ENCODE measurements around the gene PIEZO2.

GRCh38 chr18:10736984-10737383, 412.4 kb downstream of the PIEZO2 start:
- TF ChIP-seq, protein P1, sequence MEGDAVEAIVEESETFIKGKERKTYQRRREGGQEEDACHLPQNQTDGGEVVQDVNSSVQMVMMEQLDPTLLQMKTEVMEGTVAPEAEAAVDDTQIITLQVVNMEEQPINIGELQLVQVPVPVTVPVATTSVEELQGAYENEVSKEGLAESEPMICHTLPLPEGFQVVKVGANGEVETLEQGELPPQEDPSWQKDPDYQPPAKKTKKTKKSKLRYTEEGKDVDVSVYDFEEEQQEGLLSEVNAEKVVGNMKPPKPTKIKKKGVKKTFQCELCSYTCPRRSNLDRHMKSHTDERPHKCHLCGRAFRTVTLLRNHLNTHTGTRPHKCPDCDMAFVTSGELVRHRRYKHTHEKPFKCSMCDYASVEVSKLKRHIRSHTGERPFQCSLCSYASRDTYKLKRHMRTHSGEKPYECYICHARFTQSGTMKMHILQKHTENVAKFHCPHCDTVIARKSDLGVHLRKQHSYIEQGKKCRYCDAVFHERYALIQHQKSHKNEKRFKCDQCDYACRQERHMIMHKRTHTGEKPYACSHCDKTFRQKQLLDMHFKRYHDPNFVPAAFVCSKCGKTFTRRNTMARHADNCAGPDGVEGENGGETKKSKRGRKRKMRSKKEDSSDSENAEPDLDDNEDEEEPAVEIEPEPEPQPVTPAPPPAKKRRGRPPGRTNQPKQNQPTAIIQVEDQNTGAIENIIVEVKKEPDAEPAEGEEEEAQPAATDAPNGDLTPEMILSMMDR (IDR thresholded peaks at IDR 0.05), result no peak
- TF ChIP-seq POLR2AphosphoS5 (IDR thresholded peaks at IDR 0.05), result no peak
- no peak for TF ChIP-seq POLR2A (IDR thresholded peaks at IDR 0.05)

Data from gastroesophageal sphincter (tissue), 3 donors.